Smooth muscle cell (in vitro differentiated cells): ENCODE results near the gene PNO1. TPM values are rescaled to one million over a fixed set of nuclear protein-coding genes. Genes with fewer than 3 reads are reported as not detected.

Source experiments
- DNase-seq: peaks from one replicate; lab custom pipeline; 2025; ENCODE audit not compliant: unreplicated experiment; lab: John Stamatoyannopoulos, UW
- H2AFZ ChIP-seq: fragments of 200-600 bp; sonication (generic); 2 replicates; pipeline ENCODE4 v1.6.0; 2016; ENCODE audit warnings: antibody characterized with exemption, low read depth, mild to moderate bottlenecking
- H3F3A ChIP-seq: fragments of 200-600 bp; sonication (generic); 2 replicates; pipeline ENCODE4 v1.6.0; 2017; ENCODE audit warnings: antibody characterized with exemption, low read depth
- H3K27ac ChIP-seq: fragments of 200-600 bp; sonication (generic); 2 replicates; pipeline ENCODE4 v1.5.1; 2016; ENCODE audit warnings: low read depth, mild to moderate bottlenecking
- H3K27me3 ChIP-seq: fragments of 200-600 bp; sonication (generic); 2 replicates; pipeline ENCODE4 v1.6.1; 2016; ENCODE audit warnings: low read depth, mild to moderate bottlenecking
- H3K36me3 ChIP-seq: fragments of 200-600 bp; sonication (generic); 2 replicates; pipeline ENCODE4 v1.5.1; 2016; ENCODE audit warnings: low read depth
- H3K4me1 ChIP-seq: fragments of 200-600 bp; sonication (generic); 2 replicates; pipeline ENCODE4 v1.5.1; 2016; ENCODE audit warnings: low read depth
- H3K4me2 ChIP-seq: fragments of 200-600 bp; sonication (generic); 2 replicates; pipeline ENCODE4 v1.6.0; 2016; ENCODE audit warnings: mild to moderate bottlenecking
- H3K4me3 ChIP-seq: fragments of 200-600 bp; sonication (generic); 2 replicates; pipeline ENCODE4 v1.5.1; 2016; ENCODE audit warnings: mild to moderate bottlenecking
- H3K79me2 ChIP-seq: fragments of 200-600 bp; sonication (generic); 2 replicates; pipeline ENCODE4 v1.6.0; 2016; ENCODE audit warnings: low read depth, mild to moderate bottlenecking
- H3K9ac ChIP-seq: fragments of 200-600 bp; sonication (generic); 2 replicates; pipeline ENCODE4 v1.6.0; 2016; ENCODE audit warnings: low read depth
- H3K9me3 ChIP-seq: fragments of 200-600 bp; sonication (generic); replicated peaks from 2 replicates; pipeline ENCODE4 v1.5.1; 2016; ENCODE audit warnings: low read depth
- H4K20me1 ChIP-seq: fragments of 200-600 bp; sonication (generic); 2 replicates; pipeline ENCODE4 v1.6.0; 2016; ENCODE audit warnings: low read depth
- WGBS: methylation state at CpG from one replicate; pipeline ENCODE4 v1.1.7; 2016; ENCODE audit warnings: low lambda C conversion rate; 5-methylcytosine and 5-hydroxymethylcytosine counted together
- polyA plus RNA-seq: library from polyadenylated mRNA; unstranded; fragments of >200 nt; fragmentation: Nextera tagmentation; extraction: Ambion mirVana; gene quantifications from 2 replicates; pipeline ENCODE4 v1.2.1, GENCODE V29; 2016
- total RNA-seq: library from RNA; depleted of rRNA; stranded (reverse); fragments of >200 nt; gene quantifications from 2 replicates; pipeline ENCODE4 v1.2.3, GENCODE V29; 2014
- TF ChIP-seq, protein P1 (sequence below): fragments of 200-600 bp; sonication (generic); IDR thresholded peaks from 2 replicates; pipeline ENCODE4 v1.5.1; 2017; ENCODE audit warnings: borderline replicate concordance, mild to moderate bottlenecking, antibody characterized with exemption; ENCODE audit not compliant: insufficient read depth, poor library complexity, severe bottlenecking

The PNO1 gene
- total and polyA plus RNA-seq, 2 experiments from 2014 or later = 12.9 to 19.2 TPM

DNA sequence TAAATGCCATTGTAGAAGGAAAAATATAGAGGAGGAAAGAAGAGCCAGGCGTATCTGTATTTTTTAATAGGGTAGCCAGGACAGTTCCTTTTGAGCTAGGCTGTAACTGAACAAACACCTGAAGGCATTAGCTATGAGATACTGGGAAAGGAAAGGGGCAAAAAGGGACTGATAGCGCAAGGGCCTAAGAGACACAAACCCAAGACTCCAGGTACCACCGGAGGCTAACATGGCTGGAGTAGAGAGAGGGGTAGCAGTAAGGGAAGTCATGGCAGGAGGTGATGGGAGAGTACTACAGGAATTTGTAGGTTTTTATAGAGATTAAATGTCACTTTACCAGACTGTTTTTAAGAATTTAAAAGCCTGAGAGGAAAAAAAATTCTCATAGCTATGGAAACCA is 20.7 kb downstream of the PNO1 start:
- no peak overlapping the region for H3K4me2 ChIP-seq
- H3K9me3 ChIP-seq = no peaks in the 10 kb centered on the region
- no peak overlapping the region for H2AFZ ChIP-seq
- H3K4me1 ChIP-seq = no peaks in the 10 kb centered on the region
- no peak overlapping the region for H3K4me3 ChIP-seq
- peaks cover 7% of the 10 kb centered on the region for H4K20me1 ChIP-seq
- no peaks in the 10 kb centered on the region for H3K36me3 ChIP-seq
- no peak for DNase-seq
- H3K9ac ChIP-seq = no peak overlapping the region
- H3K27me3 ChIP-seq = no peaks in the 10 kb centered on the region
- TF ChIP-seq, protein P1, sequence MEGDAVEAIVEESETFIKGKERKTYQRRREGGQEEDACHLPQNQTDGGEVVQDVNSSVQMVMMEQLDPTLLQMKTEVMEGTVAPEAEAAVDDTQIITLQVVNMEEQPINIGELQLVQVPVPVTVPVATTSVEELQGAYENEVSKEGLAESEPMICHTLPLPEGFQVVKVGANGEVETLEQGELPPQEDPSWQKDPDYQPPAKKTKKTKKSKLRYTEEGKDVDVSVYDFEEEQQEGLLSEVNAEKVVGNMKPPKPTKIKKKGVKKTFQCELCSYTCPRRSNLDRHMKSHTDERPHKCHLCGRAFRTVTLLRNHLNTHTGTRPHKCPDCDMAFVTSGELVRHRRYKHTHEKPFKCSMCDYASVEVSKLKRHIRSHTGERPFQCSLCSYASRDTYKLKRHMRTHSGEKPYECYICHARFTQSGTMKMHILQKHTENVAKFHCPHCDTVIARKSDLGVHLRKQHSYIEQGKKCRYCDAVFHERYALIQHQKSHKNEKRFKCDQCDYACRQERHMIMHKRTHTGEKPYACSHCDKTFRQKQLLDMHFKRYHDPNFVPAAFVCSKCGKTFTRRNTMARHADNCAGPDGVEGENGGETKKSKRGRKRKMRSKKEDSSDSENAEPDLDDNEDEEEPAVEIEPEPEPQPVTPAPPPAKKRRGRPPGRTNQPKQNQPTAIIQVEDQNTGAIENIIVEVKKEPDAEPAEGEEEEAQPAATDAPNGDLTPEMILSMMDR = no peak
- no peak overlapping the region for H3K27ac ChIP-seq
- H3K79me2 ChIP-seq = no peaks in the 10 kb centered on the region
- WGBS = 99% methylated on average over 3 of the region's 3 CpGs
- peaks cover 25% of the 10 kb centered on the region for H3F3A ChIP-seq

DNA sequence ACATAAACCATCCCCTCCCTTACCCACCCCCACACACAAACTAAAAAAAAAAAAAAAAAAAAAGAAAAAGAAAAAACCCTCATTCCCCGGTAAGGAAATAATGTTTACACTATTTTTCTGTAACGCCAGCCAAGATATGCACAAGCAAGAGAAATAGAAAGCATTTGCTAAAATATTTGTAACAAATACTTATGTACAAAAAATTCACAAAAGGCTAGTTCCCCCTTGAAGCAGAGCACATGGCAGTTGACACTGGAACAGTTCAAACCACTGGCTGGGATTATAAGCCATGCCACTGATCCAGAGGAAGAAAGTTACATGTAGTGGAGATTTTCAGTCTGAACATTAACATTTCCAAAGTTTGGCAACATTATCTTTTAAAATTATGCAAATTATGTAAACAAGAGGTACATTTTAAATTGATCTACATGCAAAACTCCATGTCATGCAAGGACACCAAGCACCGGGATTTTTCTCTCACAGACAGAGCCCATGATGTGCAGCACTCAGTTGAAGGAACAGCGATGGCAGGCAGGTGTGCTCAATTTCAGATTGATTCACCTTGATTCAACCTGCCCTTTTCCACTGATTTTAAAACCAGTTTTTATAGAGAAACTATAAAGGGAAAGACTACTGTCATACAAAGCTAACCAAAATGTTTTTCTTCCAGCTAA is 21.4 kb downstream of the PNO1 start:
- Histone ChIP-seq H3F3A (peaks cover 25% of the 10 kb centered on the region), H3K27me3 (no peaks in the 10 kb centered on the region), H3K9ac (no peak overlapping the region), H4K20me1 (peaks cover 7% of the 10 kb centered on the region), H3K79me2 (no peaks in the 10 kb centered on the region), H2AFZ (no peak overlapping the region), H3K4me2 (no peak overlapping the region), H3K36me3 (no peaks in the 10 kb centered on the region), H3K9me3 (no peaks in the 10 kb centered on the region), H3K4me1 (no peaks in the 10 kb centered on the region), H3K4me3 (no peak overlapping the region), H3K27ac (no peak overlapping the region)
- TF ChIP-seq, protein P1 = no peak
- no peak for DNase-seq
- 95% methylated on average over 4 of the region's 4 CpGs for WGBS

DNA sequence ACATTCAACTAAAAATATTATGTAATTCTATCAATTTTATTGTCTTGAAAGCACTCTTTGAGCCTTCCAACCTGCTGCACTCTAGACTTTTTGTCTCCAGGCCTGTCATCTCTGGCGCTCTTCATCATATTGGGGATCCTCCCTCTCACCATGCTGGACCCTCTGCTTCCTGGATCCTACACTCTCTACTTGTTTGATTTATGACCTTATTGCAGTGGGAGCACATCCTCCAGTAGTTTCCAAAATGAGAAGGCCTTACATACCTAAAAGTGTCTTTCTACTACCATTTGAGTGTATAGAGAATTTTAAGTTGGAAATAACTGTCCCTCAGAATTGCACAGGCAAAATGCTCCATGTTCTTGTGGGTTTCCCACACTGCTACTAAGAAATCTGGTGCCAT is 25.2 kb downstream of the PNO1 start:
- Histone ChIP-seq H3K27me3 (no peaks in the 10 kb centered on the region), H4K20me1 (peaks cover 36% of the 10 kb centered on the region), H3K9me3 (no peaks in the 10 kb centered on the region), H3F3A (peaks cover 15% of the 10 kb centered on the region), H3K9ac (no peak overlapping the region), H3K4me2 (no peak overlapping the region), H3K4me1 (no peaks in the 10 kb centered on the region), H3K36me3 (peaks cover 8% of the 10 kb centered on the region), H2AFZ (no peak overlapping the region), H3K79me2 (peaks cover 13% of the 10 kb centered on the region), H3K27ac (no peak overlapping the region), H3K4me3 (no peak overlapping the region)
- 94% methylated on average over 1 of the region's 1 CpG for WGBS
- DNase-seq = no peak
- TF ChIP-seq, protein P1 = no peak
